HAP-1 (cell line): ENCODE measurements around the gene TGFBR2.
"Not testable (repeated sequence)": the region's sequence is repeated elsewhere in the genome, so short reads cannot be mapped to it uniquely, and the experiment has no call there.

Experiments
- DNase-seq, 2 experiments: peaks; one replicate each; pipeline ENCODE4 v3.0.0-alpha.2; 2016 to 2020; ENCODE audit warnings: low spot score in 2 of 2
- H3K27me3 ChIP-seq: fragments of 250-450 bp; sonication (Bioruptor Pico); 2 replicates; pipeline ENCODE4 v1.5.1; 2020; ENCODE audit warnings: low read depth, mild to moderate bottlenecking, moderate library complexity
- H3K36me3 ChIP-seq: fragments of 250-450 bp; sonication (Bioruptor Pico); replicated peaks from 2 replicates; pipeline ENCODE4 v1.5.1; 2020; ENCODE audit warnings: mild to moderate bottlenecking
- H3K4me1 ChIP-seq: fragments of 250-450 bp; sonication (Bioruptor Pico); 2 replicates; pipeline ENCODE4 v1.5.1; 2020; ENCODE audit warnings: mild to moderate bottlenecking
- H3K4me3 ChIP-seq: fragments of 250-450 bp; sonication (Bioruptor Pico); 2 replicates; pipeline ENCODE4 v1.5.1; 2020; ENCODE audit warnings: mild to moderate bottlenecking, moderate library complexity
- H3K9me3 ChIP-seq: fragments of 250-450 bp; sonication (Bioruptor Pico); 2 replicates; pipeline ENCODE4 v1.5.1; 2020; ENCODE audit warnings: mild to moderate bottlenecking, moderate library complexity
- in situ Hi-C: fragments of 300-500 bp; cut with MboI; formaldehyde crosslinking; loops from 3 replicates; pipeline ENCODE4 v1.14.3; 2020; ENCODE audit warnings: low sequenced_read_pairs, inconsistent platforms, mixed read lengths

The TGFBR2 gene

GRCh38 chr3:30668051-30668609 lies 61.7 kb downstream of the TGFBR2 start:
- Histone ChIP-seq H3K27me3 (no peaks in the 10 kb centered on the region), H3K4me1 (peaks cover 26% of the 10 kb centered on the region), H3K36me3 (0 out of 2 replicates have a peak, but pooled peaks cover 3% of the 10 kb centered on the region), H3K9me3 (no peaks in the 10 kb centered on the region), H3K4me3 (no peak overlapping the region)
- no peak for DNase-seq
- in situ Hi-C loops = no loop called here

GRCh38 chr3:30669360-30669934 lies 63.0 kb downstream of the TGFBR2 start:
- H3K27me3 ChIP-seq, in situ Hi-C loops, H3K36me3 ChIP-seq, H3K9me3 ChIP-seq, H3K4me3 ChIP-seq: not testable (repeated sequence)
- peak in 1 of 2 experiments; percentile 14 for DNase-seq
- H3K4me1 ChIP-seq = peaks cover 19% of the 10 kb centered on the region

GRCh38 chr3:30670292-30670691 lies 63.9 kb downstream of the TGFBR2 start:
- Histone ChIP-seq H3K9me3 (no peaks in the 10 kb centered on the region), H3K4me3 (no peak overlapping the region), H3K4me1 (peaks cover 15% of the 10 kb centered on the region), H3K27me3 (no peaks in the 10 kb centered on the region), H3K36me3 (0 out of 2 replicates have a peak, but pooled peaks cover 3% of the 10 kb centered on the region)
- in situ Hi-C loops = no loop called here
- DNase-seq = no peak

- in situ Hi-C loops = no loop called here
Measured at GRCh38 chr3:30671527-30672286, 65.3 kb downstream of the TGFBR2 start.

GRCh38 chr3:30672287-30672735 lies 65.9 kb downstream of the TGFBR2 start:
- DNase-seq = no peak
- H3K36me3 ChIP-seq = 0 out of 2 replicates have a peak, but pooled peaks cover 3% of the 10 kb centered on the region
- peaks cover 4% of the 10 kb centered on the region for H3K4me1 ChIP-seq
- H3K27me3 ChIP-seq = no peaks in the 10 kb centered on the region
- no peaks in the 10 kb centered on the region for H3K9me3 ChIP-seq
- in situ Hi-C loops = no loop called here
- H3K4me3 ChIP-seq = no peak overlapping the region

More at GRCh38 chr3:30671527-30672286, 65.3 kb downstream of the TGFBR2 start:
- H3K9me3 ChIP-seq = no peaks in the 10 kb centered on the region
- H3K4me1 ChIP-seq = peaks cover 9% of the 10 kb centered on the region
- 0 out of 2 replicates have a peak, but pooled peaks cover 3% of the 10 kb centered on the region for H3K36me3 ChIP-seq
- no peak for DNase-seq
- no peak overlapping the region for H3K4me3 ChIP-seq
- H3K27me3 ChIP-seq = no peaks in the 10 kb centered on the region

- in situ Hi-C loops = no loop called here
Measured at GRCh38 chr3:30672959-30673358, 66.6 kb downstream of the TGFBR2 start.

GRCh38 chr3:30673425-30674341 lies 67.3 kb downstream of the TGFBR2 start:
- Histone ChIP-seq H3K27me3 (no peaks in the 10 kb centered on the region), H3K36me3 (0 out of 2 replicates have a peak, but pooled peaks cover 3% of the 10 kb centered on the region)

More at GRCh38 chr3:30672959-30673358, 66.6 kb downstream of the TGFBR2 start:
- peaks cover under 1% of the 10 kb centered on the region for H3K4me1 ChIP-seq
- no peaks in the 10 kb centered on the region for H3K27me3 ChIP-seq
- 0 out of 2 replicates have a peak, but pooled peaks cover 3% of the 10 kb centered on the region for H3K36me3 ChIP-seq
- no peaks in the 10 kb centered on the region for H3K9me3 ChIP-seq
- H3K4me3 ChIP-seq = no peak overlapping the region
- DNase-seq = no peak

GRCh38 chr3:30675006-30675405 lies 68.6 kb downstream of the TGFBR2 start:
- 0 out of 2 replicates have a peak, but pooled peaks cover 3% of the 10 kb centered on the region for H3K36me3 ChIP-seq
- no peaks in the 10 kb centered on the region for H3K27me3 ChIP-seq
- no peak for DNase-seq
- H3K9me3 ChIP-seq = no peaks in the 10 kb centered on the region
- H3K4me3 ChIP-seq = no peak overlapping the region
- in situ Hi-C loops = no loop called here
- peaks cover under 1% of the 10 kb centered on the region; the same call in 1 of the 2 replicates for H3K4me1 ChIP-seq

More at GRCh38 chr3:30673425-30674341, 67.3 kb downstream of the TGFBR2 start:
- H3K9me3 ChIP-seq = no peaks in the 10 kb centered on the region
- no peaks in the 10 kb centered on the region for H3K4me1 ChIP-seq
- DNase-seq = no peak
- H3K4me3 ChIP-seq = no peak overlapping the region
- in situ Hi-C loops = no loop called here

- no peak for DNase-seq
- Histone ChIP-seq H3K4me1 (peaks cover 3% of the 10 kb centered on the region; the same call in 1 of the 2 replicates), H3K9me3 (no peaks in the 10 kb centered on the region), H3K4me3 (no peak overlapping the region), H3K27me3 (no peaks in the 10 kb centered on the region), H3K36me3 (0 out of 2 replicates have a peak, but pooled peaks cover 3% of the 10 kb centered on the region)
- in situ Hi-C loops = no loop called here
Measured at GRCh38 chr3:30675774-30676173, 69.4 kb downstream of the TGFBR2 start.

- no peak for DNase-seq
- in situ Hi-C loops = no loop called here
- Histone ChIP-seq H3K9me3 (no peaks in the 10 kb centered on the region), H3K36me3 (0 out of 2 replicates have a peak, but pooled peaks cover 3% of the 10 kb centered on the region), H3K4me3 (no peak overlapping the region), H3K27me3 (no peaks in the 10 kb centered on the region), H3K4me1 (peaks cover 3% of the 10 kb centered on the region; the same call in 1 of the 2 replicates)
Measured at GRCh38 chr3:30676424-30677346, 70.3 kb downstream of the TGFBR2 start.

GRCh38 chr3:30677347-30677685 lies 70.9 kb downstream of the TGFBR2 start:
- Histone ChIP-seq H3K9me3 (no peaks in the 10 kb centered on the region), H3K4me3 (no peak overlapping the region), H3K36me3 (0 out of 2 replicates have a peak, but pooled peaks cover 1% of the 10 kb centered on the region), H3K4me1 (peaks cover 4% of the 10 kb centered on the region), H3K27me3 (no peaks in the 10 kb centered on the region)
- in situ Hi-C loops = no loop called here
- no peak for DNase-seq

- DNase-seq = no peak
- Histone ChIP-seq H3K27me3 (no peaks in the 10 kb centered on the region), H3K9me3 (no peaks in the 10 kb centered on the region), H3K4me3 (no peak overlapping the region), H3K36me3 (no peaks in the 10 kb centered on the region), H3K4me1 (peaks cover 22% of the 10 kb centered on the region)
- in situ Hi-C loops = no loop called here
Measured at GRCh38 chr3:30679045-30679444, 72.6 kb downstream of the TGFBR2 start.
